GM19395 (cell line): ENCODE results near the gene SMCR8.
"Not testable (repeated sequence)": the region's sequence is repeated elsewhere in the genome, so short reads cannot be mapped to it uniquely, and the experiment has no call there.

Experiments used
- ATAC-seq: cut with Tn5 transposase; IDR thresholded peaks from one replicate; pipeline ENCODE4 v1.9.1; 2021; ENCODE audit warnings: mild to moderate bottlenecking, moderate library complexity; ENCODE audit not compliant: unreplicated experiment

Gene SMCR8

GRCh38 chr17:18315961-18316360, 868 bp downstream of the SMCR8 start:
- no peak for ATAC-seq

- no peak for ATAC-seq
These were observed 3.0 kb downstream of the SMCR8 start for GRCh38 chr17:18318117-18318516.

DNA sequence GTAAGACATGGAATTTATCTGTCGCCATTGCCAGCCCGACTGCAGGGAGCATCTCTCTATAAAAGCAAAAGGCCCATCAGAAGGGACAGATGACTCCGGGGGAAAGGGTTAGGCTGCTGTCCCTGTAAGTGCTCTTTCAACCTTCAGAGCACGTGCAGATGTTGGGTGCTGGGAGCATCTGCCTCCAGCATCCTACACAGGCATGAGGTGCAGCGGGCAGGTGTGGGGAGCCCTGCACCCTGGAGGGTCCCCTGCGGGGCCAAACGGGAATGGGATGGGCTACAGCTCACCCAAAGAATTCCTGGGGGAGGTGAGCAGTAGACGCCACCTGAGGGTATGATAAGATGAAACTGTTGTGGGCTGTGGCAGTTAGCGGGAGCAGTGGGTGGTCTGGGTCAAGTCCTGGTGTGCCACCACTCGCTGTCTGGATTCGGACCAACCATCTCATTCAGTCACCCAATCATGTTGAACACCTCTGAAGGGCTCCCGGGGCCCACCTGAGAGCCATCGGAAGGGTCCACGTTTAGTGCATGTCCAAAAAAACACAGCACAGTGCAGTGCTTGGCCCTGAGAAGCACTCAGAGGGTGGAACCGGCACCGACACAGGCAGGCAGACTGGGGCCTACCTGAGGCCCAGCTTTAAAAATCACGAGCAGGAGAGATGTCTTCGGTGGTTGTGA, 3.8 kb downstream of the SMCR8 start:
- ATAC-seq, result no peak

GRCh38 chr17:18319604-18320256, 4.6 kb downstream of the SMCR8 start:
- ATAC-seq, result no peak

DNA sequence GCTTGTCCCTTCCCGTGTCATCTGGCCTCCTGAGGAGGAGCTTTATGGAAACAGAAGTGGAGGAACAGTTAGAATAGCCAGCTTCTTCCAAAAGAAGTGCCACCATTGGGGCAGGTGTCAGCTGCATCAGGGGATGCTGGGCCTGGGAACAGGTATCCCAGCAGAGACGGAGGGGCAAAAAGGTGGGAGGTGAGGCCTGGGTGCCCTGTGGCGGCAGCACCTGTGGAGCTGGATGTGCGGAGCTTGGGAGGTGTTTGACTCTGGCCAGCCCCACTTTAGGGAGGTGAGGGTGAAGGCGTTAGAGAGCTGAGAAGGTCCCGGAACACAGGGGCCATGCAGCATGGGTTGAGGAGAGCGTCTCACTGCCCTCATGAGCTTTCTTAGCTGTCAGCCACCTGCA, 5.2 kb downstream of the SMCR8 start:
- ATAC-seq, result no peak

DNA sequence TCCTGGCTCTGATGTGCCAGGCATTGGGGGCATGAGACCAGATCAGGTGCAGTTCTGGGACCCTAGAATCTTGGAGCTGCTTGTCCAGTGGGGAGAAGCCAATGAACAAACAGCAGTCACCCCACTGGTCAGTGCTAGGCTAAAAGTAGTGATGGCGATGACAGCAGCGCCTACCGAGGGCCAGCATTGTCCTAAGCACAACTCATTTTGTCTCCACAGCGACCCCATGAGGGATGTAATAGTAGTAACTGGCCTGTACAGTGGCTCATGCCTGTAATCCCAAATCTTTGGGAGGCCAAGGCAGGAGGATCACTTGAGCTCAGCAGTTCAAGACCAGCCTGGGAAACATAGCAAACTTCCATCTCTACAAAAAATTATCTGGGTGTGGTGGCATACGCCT, 6.2 kb downstream of the SMCR8 start:
- no peak for ATAC-seq

DNA sequence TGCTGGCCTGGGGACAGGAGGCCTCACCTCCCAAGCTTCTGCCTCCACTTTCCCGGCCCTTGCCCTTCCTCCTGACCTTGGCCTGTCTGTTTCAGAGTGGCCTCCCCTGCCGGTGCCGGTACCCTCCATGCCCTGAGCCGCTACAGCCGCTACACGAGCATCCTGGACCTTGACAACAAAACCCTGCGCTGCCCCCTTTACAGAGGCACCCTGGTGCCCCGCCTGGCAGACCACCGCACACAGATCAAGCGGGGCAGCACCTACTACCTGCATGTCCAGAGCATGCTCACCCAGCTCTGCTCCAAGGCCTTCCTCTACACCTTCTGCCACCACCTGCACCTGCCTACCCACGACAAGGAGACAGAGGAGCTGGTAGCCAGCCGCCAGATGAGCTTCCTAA, 7.4 kb downstream of the SMCR8 start:
- no peak for ATAC-seq

DNA sequence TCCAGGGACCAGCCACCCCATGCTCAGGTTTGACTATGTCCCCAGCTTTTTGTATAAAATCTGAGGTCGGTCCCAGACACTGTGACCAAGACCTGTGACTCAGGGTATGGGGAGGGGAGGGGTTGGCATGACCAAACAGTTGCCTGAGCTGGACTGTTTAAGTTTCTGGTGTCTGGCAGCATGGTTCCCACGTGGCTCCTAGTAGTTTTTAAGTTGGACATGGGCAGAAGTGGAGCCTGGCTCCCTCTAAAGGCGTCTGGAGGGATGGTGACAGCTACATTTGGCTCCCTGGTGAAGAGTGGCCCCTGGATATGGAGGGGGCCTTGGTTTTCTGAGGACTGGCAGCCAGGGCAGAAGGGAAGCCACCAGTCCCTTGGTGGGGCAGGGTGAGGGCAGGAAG, 7.9 kb downstream of the SMCR8 start:
- ATAC-seq, result no peak

DNA sequence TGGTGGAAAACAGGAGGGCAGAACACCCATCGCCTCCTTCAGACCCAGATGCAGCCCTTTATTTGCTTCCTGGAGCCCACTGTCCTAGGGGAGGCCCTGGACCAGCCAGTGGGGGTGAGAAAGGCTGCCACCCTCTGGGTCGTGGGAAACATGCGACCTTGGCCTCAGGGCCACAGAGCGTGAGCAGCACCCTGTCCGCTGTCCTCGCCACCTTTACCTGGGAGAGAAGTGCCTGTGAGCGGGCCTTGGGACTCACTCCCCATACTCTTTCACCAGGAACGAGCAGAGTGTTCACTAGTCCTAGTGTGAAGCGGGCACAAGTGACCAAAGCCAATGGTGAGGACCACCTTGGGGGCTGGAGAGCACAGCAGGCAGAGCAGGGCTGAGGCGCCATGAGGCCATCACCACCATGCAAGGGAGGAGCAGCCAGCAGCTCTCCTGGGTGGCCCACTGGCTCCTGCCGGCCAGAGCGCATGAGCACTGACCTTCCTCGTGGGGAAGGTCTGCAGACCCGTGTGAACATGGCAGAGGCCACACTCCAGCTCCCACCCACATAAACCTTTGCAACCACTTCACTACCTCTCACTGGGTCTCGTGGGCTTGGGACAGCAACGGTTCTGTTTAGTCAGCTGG, 8.5 kb downstream of the SMCR8 start:
- no peak for ATAC-seq

DNA sequence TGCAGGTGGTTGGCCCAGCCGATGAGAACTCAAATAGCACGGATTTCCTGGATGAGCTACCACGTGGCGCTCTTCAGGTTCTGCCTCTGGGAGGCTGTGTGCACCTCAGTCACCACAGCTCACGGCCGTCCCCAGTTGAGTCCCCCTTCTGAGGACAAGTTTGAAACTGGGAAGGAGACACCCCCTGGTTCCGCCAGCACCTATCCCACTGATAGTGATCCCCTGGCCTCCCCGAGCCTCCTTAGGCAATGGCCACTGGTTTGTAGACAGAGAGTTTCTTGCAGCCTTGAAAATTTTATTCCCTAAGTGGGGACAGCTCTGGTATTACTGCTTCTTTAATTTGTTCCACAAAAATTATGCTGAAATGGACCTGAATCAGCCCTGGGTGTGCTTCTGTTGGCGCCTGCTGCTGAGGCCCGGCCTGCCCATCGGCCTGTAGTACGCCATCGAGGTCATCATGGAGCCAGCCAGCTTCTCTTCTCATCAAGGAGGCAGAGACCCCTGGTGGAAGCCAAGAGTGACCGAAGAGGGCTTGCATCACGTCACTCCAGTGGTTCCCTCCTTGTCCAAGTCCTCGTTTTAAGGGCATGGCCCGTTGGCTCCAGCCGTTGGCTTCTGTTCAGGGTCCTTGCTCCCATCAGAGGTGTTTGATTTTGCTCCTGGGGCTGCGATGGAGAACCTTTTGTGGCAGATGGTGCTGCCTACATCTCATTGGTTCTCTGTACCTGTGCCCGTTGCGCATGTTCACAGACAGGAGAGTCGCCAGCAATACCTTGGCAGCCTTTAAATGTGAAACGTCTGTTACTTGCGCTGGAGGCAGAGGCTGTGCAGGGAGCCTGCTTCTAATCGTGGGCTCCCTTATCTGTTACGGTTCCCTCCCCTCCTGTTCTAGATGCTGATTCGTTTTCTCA, 9.3 kb downstream of the SMCR8 start:
- no peak for ATAC-seq

- ATAC-seq, result no peak
These were observed 10.9 kb downstream of the SMCR8 start for GRCh38 chr17:18326039-18326438.

DNA sequence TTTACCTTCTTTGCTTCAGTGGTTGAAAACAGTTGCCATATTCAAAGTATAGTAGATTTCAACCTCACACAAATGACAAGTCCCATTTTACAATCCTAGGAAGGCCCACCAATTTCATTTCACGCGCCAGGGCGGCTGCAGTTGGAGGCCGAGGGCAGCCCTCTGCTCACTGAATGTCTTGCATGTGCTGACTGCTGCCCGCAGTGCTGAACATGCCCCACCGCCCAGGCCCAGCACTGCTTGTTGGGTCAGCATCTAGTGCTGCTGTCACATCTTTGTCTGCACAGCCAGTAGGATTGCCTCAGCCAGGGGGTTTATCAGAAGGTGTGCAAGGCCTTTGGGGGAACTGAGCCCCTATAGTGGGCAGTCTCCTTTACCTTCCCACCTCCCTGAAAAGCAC, 11.5 kb downstream of the SMCR8 start:
- no peak for ATAC-seq

GRCh38 chr17:18327093-18327492, 12.0 kb downstream of the SMCR8 start:
- ATAC-seq, result no peak

GRCh38 chr17:18327556-18327955, 12.5 kb downstream of the SMCR8 start:
- ATAC-seq, result no peak

- ATAC-seq, result no peak
These were observed 13.6 kb downstream of the SMCR8 start for GRCh38 chr17:18328643-18329204.

DNA sequence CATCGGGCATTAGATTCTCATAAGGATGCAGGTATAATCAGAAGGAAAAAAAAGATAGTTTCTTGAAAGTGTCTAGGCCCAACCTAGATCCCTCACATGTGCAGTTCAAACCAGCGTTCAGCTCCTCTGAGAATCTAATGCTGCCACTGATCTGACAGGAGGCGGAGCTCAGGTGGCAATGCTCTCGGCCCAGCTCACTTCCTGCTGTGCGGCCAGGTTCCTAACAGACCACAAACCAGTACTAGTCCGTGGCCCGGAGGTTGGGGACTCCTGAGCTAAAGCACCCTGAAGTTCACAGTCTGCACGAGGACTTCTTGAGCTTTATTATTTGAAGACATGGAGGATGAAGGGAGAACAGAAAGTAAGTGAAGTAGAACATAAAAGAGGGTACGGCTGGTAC, 16.8 kb downstream of the SMCR8 start:
- no peak for ATAC-seq

DNA sequence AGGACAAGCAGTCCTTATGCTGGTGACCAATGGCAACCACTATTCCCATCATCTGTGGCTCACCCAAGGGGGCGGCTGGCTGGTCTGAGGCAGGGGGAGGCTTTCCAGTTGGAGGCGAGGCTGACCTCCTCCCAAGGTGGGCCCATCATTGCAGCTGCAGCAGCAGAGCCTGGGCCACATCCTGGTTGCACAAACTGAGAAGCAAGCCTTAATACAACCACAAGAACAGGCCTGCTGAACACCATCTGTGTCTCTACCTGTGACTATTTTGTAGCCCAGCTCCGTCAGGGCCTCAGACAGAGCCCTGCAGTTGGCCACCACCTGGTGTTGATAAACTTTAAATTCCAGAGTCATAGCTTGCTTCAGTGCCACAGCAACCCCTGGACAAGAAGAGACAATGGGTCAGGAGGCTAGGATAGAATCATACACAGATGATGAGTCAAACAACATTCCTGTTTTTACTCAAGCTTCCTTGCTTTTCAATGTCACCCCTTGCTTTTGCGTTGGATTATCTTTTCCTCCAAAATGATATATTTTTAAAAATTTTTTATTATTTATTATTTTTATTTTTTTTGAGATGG, 17.9 kb downstream of the SMCR8 start:
- ATAC-seq, result no peak

GRCh38 chr17:18338158-18338557, 23.1 kb downstream of the SMCR8 start:
- ATAC-seq, result not testable (repeated sequence)

DNA sequence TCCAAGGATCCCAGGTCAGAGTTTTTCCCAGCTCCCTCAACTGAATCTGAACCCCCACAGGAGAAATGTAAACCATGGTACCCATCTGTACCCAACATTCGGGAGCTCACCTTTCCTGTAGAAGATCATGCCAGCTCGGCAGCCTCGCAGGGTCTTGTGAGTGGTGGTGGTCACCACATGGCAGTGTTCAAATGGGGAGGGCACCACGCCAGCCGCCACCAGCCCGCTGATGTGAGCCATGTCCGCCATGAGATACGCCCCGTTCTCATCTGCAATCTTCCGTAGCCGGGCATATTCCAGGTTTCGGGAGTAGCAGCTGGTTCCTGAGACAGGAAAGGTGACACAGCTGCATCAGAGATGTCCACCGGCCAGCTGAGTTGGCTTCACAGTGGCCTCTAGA, 24.8 kb downstream of the SMCR8 start:
- no peak for ATAC-seq

GRCh38 chr17:18344021-18344420, 28.9 kb downstream of the SMCR8 start:
- ATAC-seq, result no peak

- no peak for ATAC-seq
These were observed 38.4 kb downstream of the SMCR8 start for GRCh38 chr17:18353541-18353940.
